PC-9 (cell line): ENCODE measurements around the gene ASXL1. TPM values are rescaled to one million over a fixed set of nuclear protein-coding genes. Genes with fewer than 3 reads are reported as not detected.
"Not testable (repeated sequence)": the region's sequence is repeated elsewhere in the genome, so short reads cannot be mapped to it uniquely, and the experiment has no call there.

ENCODE experiments used
- BruUV-seq: library from RNA; stranded (reverse); fragments of 400-500 nt; replicated peaks from 2 replicates; lab custom pipeline; 2021; lab: Mats Ljungman, UMichigan
- CTCF ChIA-PET: fragments of 300-600 bp; sonication (Branson Sonifier 250); formaldehyde crosslinking; loops from one replicate; lab custom pipeline; 2022; ENCODE audit warnings: antibody characterized with exemption; lab: Charles Lee
- POLR2A ChIA-PET: fragments of 300-600 bp; sonication (Branson Sonifier 250); formaldehyde crosslinking; loops from one replicate; lab custom pipeline; 2022; ENCODE audit warnings: antibody characterized with exemption; ENCODE audit not compliant: unreplicated experiment; lab: Charles Lee
- DNase-seq, 2 experiments: peaks; one replicate each; pipeline versions ENCODE4 v3.0.0 to v3.0.0-alpha.2; 2015 to 2022; ENCODE audit warnings: mixed read lengths in 1 of 2
- H2AFZ ChIP-seq: fragments of 200-600 bp; sonication (generic); 2 replicates; pipeline ENCODE4 v1.8.1; 2017; ENCODE audit warnings: antibody characterized with exemption
- H3F3A ChIP-seq: fragments of 200-600 bp; sonication (generic); 2 replicates; pipeline ENCODE4 v1.8.1; 2017; ENCODE audit warnings: antibody characterized with exemption, mild to moderate bottlenecking, low read depth; ENCODE audit not compliant: insufficient read depth
- H3K27ac ChIP-seq: fragments of 200-600 bp; sonication (generic); 2 replicates; pipeline ENCODE4 v1.6.1; 2016; ENCODE audit warnings: mixed run types
- H3K27me3 ChIP-seq: fragments of 200-600 bp; sonication (generic); 2 replicates; pipeline ENCODE4 v1.6.1; 2016; ENCODE audit warnings: low read depth, mixed run types; ENCODE audit not compliant: insufficient read depth
- H3K36me3 ChIP-seq: fragments of 200-600 bp; sonication (generic); 2 replicates; pipeline ENCODE4 v1.6.1; 2016; ENCODE audit warnings: low read depth, mixed run types
- H3K4me1 ChIP-seq: fragments of 200-600 bp; sonication (generic); replicated peaks from 2 replicates; pipeline ENCODE4 v1.6.1; 2016; ENCODE audit warnings: mixed run types; ENCODE audit not compliant: insufficient read depth
- H3K4me2 ChIP-seq: fragments of 200-600 bp; sonication (generic); 2 replicates; pipeline ENCODE4 v1.6.1; 2017; ENCODE audit warnings: mixed run types
- H3K4me3 ChIP-seq: fragments of 200-600 bp; sonication (generic); 2 replicates; pipeline ENCODE4 v1.6.1; 2016; ENCODE audit warnings: mixed run types
- H3K79me2 ChIP-seq: fragments of 200-600 bp; sonication (generic); 2 replicates; pipeline ENCODE4 v1.6.1; 2017; ENCODE audit warnings: low read depth, mixed run types
- H3K9me2 ChIP-seq: fragments of 200-600 bp; sonication (generic); 2 replicates; pipeline ENCODE4 v1.8.1; 2017; ENCODE audit warnings: mild to moderate bottlenecking; ENCODE audit not compliant: insufficient read depth
- H3K9me3 ChIP-seq: fragments of 200-600 bp; sonication (generic); 2 replicates; pipeline ENCODE4 v1.8.1; 2016; ENCODE audit warnings: low read depth; ENCODE audit not compliant: insufficient read depth
- H4K20me1 ChIP-seq: fragments of 200-600 bp; sonication (generic); 2 replicates; pipeline ENCODE4 v1.8.1; 2017; ENCODE audit not compliant: insufficient read depth
- CTCF ChIP-seq: fragments of 200-600 bp; sonication (generic); conservative IDR thresholded peaks from 2 replicates; pipeline ENCODE4 v1.6.1; 2017; ENCODE audit warnings: mixed run types, antibody characterized with exemption, mild to moderate bottlenecking, moderate library complexity
- EZH2 ChIP-seq: fragments of 200-600 bp; sonication (generic); IDR thresholded peaks from 2 replicates; pipeline ENCODE4 v1.8.0; 2017; ENCODE audit warnings: antibody characterized with exemption, low read depth
- intact Hi-C: fragments of 100-400 bp; cut with micrococcal nuclease; formaldehyde crosslinking; loops from one replicate; pipeline ENCODE4 v1.10.0; 2022; ENCODE audit not compliant: unreplicated experiment
- total RNA-seq: library from RNA; stranded (reverse); gene quantifications from 2 replicates; pipeline ENCODE4 v1.2.3, GENCODE V29; 2021

The ASXL1 gene
- total RNA-seq, 1 experiment from 2014 or later = 123 TPM

- POLR2A ChIA-PET = interaction anchor here (0.6 kb wide), 1 partner anchor 332 kb away, joined by 3 read pairs; no protein-coding TSS in a partner anchor
These were observed 22.6 kb downstream of the ASXL1 start for GRCh38 chr20:32380745-32381144.

GRCh38 chr20:32382102-32382950, 24.2 kb downstream of the ASXL1 start:
- H3K27me3 ChIP-seq = no peaks in the 10 kb centered on the region
- no peak for DNase-seq
- H3K4me2 ChIP-seq = no peak overlapping the region
- no peaks in the 10 kb centered on the region for H3K4me1 ChIP-seq
- no peaks in the 10 kb centered on the region for H3K9me3 ChIP-seq
- no peak overlapping the region for H2AFZ ChIP-seq
- POLR2A ChIA-PET = no interaction called here
- intact Hi-C loops = no loop called here
- H3K27ac ChIP-seq = no peak overlapping the region
- no peaks in the 10 kb centered on the region for H3K9me2 ChIP-seq
- CTCF ChIA-PET = no interaction called here
- BruUV-seq = no TSS peak
- H3K79me2 ChIP-seq = peaks cover 53% of the 10 kb centered on the region
- 0 out of 2 replicates have a peak, but pooled peaks cover 10% of the 10 kb centered on the region for H3K36me3 ChIP-seq
- H4K20me1 ChIP-seq = peaks cover 50% of the 10 kb centered on the region
- no peak overlapping the region for H3K4me3 ChIP-seq
- TF ChIP-seq EZH2 = no peak
- no peak for TF ChIP-seq CTCF
- H3F3A ChIP-seq = no peaks in the 10 kb centered on the region

More at GRCh38 chr20:32380745-32381144, 22.6 kb downstream of the ASXL1 start:
- Histone ChIP-seq H3K4me3 (no peak overlapping the region), H3K27ac (no peak overlapping the region), H3F3A (peaks cover 2% of the 10 kb centered on the region; the same call in 1 of the 2 replicates), H3K9me3 (no peaks in the 10 kb centered on the region), H3K4me2 (no peak overlapping the region), H3K36me3 (0 out of 2 replicates have a peak, but pooled peaks cover 3% of the 10 kb centered on the region), H3K27me3 (no peaks in the 10 kb centered on the region), H3K9me2 (no peaks in the 10 kb centered on the region), H4K20me1 (peaks cover 49% of the 10 kb centered on the region), H3K4me1 (no peaks in the 10 kb centered on the region), H3K79me2 (peaks cover 41% of the 10 kb centered on the region), H2AFZ (no peak overlapping the region)
- intact Hi-C loops = no loop called here
- no peak for TF ChIP-seq EZH2
- no TSS peak for BruUV-seq
- DNase-seq = no peak
- CTCF ChIA-PET = no interaction called here

GRCh38 chr20:32383441-32383840, 25.3 kb downstream of the ASXL1 start:
- H3K27ac ChIP-seq, H3K9me3 ChIP-seq, H3K4me2 ChIP-seq, intact Hi-C loops, H3F3A ChIP-seq, BruUV-seq, DNase-seq, H3K4me3 ChIP-seq, H3K4me1 ChIP-seq, H3K27me3 ChIP-seq, CTCF ChIA-PET, POLR2A ChIA-PET, H2AFZ ChIP-seq, H3K9me2 ChIP-seq: not testable (repeated sequence)
- Histone ChIP-seq H3K79me2 (peaks cover 59% of the 10 kb centered on the region), H3K36me3 (0 out of 2 replicates have a peak, but pooled peaks cover 10% of the 10 kb centered on the region), H4K20me1 (peaks cover 57% of the 10 kb centered on the region)

- POLR2A ChIA-PET = no interaction called here
These were observed 27.4 kb downstream of the ASXL1 start for GRCh38 chr20:32385541-32385940.

More at GRCh38 chr20:32385541-32385940, 27.4 kb downstream of the ASXL1 start:
- no peak overlapping the region for H3K4me3 ChIP-seq
- no peaks in the 10 kb centered on the region for H3K4me1 ChIP-seq
- H3K27ac ChIP-seq = no peak overlapping the region
- CTCF ChIA-PET = no interaction called here
- no peaks in the 10 kb centered on the region for H3K9me2 ChIP-seq
- no peak overlapping the region for H2AFZ ChIP-seq
- peaks cover 60% of the 10 kb centered on the region for H3K79me2 ChIP-seq
- no peaks in the 10 kb centered on the region for H3F3A ChIP-seq
- 0 out of 2 replicates have a peak, but pooled peaks cover 13% of the 10 kb centered on the region for H3K36me3 ChIP-seq
- peaks cover 59% of the 10 kb centered on the region for H4K20me1 ChIP-seq
- no TSS peak for BruUV-seq
- H3K4me2 ChIP-seq = no peak overlapping the region
- DNase-seq = no peak
- no peaks in the 10 kb centered on the region for H3K27me3 ChIP-seq
- TF ChIP-seq EZH2 (no peak), CTCF (no peak)
- intact Hi-C loops = no loop called here
- no peaks in the 10 kb centered on the region for H3K9me3 ChIP-seq
